Heart left ventricle (tissue), 13 donors: ENCODE results near the gene NPHP4.

Source experiments
- CTCF ChIP-seq, 12 donors: fragments of 200-600 bp; sonication (generic) in 4 of 12; IDR thresholded peaks; one replicate each; pipeline versions ENCODE4 v1.5.0 to v1.8.0; 2018 to 2022; ENCODE audit warnings: antibody characterized with exemption in 12 of 12, mild to moderate bottlenecking in 5 of 12
- POLR2A ChIP-seq, 2 donors: fragments of 450-650 bp; IDR thresholded peaks; one replicate each; pipeline ENCODE4 v1.6.1; 2017; ENCODE audit warnings: antibody characterized with exemption in 2 of 2, mild to moderate bottlenecking in 2 of 2, moderate library complexity in 2 of 2
- donor health status: ischemic (EF 13 %, LVEDD 7.1; RV severe dilation, severe dysfunction).
- donor health status: DM: no; HTN: yes; CAD: no.
- donor health status: DM: no; HTN: no; CAD: no.
- donor health status: ischemic (EF 25% LVEDD 6.9; RV normal size, moderate dysfunction).
- donor health status: ischemic (EF 25% LVEDD 5.7; RV mildly dilated, moderate dysfunction).
- donor health status: ischemic (EF 35%, LVEDD 5.7; RV mildly dilated, moderate dysfunction).
- donor health status: nonischemic (EF 11% LVEDD 7.7; RV severe dilation, severe dysfunction).
- donor health status: DM: yes; HTN: yes; CAD: no.
- donor health status: PGD.
- donor health status: ischemic (EF 29% LVEDD 5.4; RV normal size, mild dysfunction).
- donor health status: nonischemic (EF 23%, LVEDD 6.1; RV moderate dilation, normal function).

GRCh38 chr1:5980314-5981008 lies 11.8 kb downstream of the NPHP4 start:
- TF ChIP-seq CTCF (IDR thresholded peaks at IDR 0.05) (peak in 3 of 12 donors; percentile 18 to 39 (median 27)), POLR2A (IDR thresholded peaks at IDR 0.05) (no peak)
